HG03025 (cell line): ENCODE data around the gene FHIT.

Experiments
- ATAC-seq: cut with Tn5 transposase; IDR thresholded peaks from one replicate; pipeline ENCODE4 v1.9.1; 2021; ENCODE audit warnings: mild to moderate bottlenecking, moderate library complexity; ENCODE audit not compliant: unreplicated experiment, low FRiP score

FHIT gene

DNA sequence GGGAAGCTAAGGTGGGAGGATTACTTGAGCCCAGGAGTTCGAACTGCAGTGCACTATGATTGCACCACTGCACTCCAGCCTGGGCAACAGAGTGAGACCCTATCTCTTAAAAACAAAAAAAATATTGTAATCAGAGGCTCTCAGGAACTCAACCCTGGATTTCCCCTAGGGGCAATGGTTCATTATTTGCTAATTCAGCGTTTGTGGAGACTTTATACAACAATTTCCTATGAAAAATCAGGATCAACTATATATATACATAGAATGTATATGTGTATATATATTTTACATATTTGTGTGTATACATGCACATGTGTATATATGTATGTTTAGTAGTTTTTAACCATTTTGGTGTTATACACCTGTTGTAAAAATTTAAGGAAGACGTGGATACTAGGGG, 463.1 kb downstream of the FHIT start:
- no peak for ATAC-seq

DNA sequence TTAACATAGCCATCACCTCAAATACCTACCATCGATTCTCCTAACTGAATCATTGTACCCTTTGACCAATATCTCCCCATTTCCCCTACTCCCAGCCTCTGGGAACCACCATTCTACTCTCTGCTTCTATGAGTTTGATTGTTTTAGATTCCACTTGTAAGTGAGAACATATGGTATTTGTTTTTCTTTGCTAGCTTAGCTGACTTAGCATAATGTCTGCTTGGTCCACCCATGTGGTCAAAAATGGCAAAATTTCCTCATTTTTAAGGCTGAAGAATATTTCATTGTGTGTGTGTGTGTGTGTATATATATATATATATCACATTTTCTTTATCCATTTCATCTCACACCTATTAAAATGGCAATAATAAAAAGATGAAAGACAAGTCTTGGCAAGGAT, 469.3 kb downstream of the FHIT start:
- ATAC-seq: no peak

DNA sequence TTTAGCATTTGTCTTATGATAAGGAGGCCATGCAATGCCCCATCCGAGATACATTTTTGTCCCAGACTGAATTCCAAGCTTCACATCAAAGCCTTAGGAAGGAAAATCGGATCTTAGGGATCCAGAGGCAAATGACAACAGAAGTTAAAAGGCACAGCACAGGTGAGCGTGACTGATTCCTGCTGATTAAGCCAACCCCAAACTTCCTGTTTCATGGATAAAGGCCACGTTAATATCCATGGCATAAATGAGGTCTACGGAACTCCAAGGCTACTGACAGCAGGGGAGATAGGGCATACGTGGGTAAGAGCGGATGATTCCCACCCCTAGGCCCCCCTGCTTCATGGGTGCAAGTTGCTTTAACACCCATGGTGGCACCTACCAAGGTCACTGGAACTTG, 471.6 kb downstream of the FHIT start:
- ATAC-seq: no peak

GRCh38 chr3:60775985-60776384, 475.3 kb downstream of the FHIT start:
- no peak for ATAC-seq

- no peak for ATAC-seq
These were observed 476.6 kb downstream of the FHIT start for GRCh38 chr3:60774617-60775016.

GRCh38 chr3:60772584-60772983, 478.7 kb downstream of the FHIT start:
- no peak for ATAC-seq

- no peak for ATAC-seq
These were observed 479.5 kb downstream of the FHIT start for GRCh38 chr3:60771766-60772165.

DNA sequence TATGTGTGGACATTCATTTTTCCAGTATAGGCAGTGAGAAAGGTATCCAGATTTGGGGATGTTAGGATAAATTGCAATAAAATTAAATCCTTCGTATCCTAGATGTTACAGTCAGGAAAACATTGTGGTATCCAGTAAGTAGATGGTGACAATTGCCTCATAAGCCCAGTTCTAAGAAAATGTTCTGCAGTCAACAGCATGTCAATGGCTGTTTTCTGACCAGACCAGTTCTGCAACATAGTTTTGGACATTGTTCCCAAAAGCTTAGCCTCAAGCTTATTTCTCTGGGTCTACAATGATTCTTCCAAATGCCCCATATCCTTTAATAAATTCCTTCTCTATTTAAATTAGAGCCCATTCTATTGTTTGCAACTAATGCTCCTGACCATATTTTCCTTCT, 480.7 kb downstream of the FHIT start:
- ATAC-seq: no peak

- no peak for ATAC-seq
These were observed 483.7 kb downstream of the FHIT start for GRCh38 chr3:60767536-60767935.

GRCh38 chr3:60765776-60766175, 485.5 kb downstream of the FHIT start:
- no peak for ATAC-seq

DNA sequence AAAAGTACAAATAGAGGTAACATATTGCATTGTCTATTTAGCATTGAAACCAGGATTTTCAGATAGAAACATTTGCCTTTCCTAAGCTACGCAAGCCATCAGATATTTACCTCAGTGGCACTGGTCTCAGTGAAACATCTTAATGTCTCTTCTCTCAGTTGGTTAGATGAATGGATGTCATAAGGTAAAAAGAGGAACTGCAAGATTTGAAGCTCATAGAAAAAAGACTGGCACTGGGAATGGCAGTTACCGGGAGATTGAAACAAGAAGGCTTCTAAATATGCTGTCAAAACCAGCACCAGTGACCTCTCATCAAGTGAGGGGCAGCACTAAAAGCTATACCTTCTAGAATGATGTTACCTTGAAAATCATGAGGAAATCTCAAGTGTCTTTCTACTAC, 486.4 kb downstream of the FHIT start:
- ATAC-seq: no peak

DNA sequence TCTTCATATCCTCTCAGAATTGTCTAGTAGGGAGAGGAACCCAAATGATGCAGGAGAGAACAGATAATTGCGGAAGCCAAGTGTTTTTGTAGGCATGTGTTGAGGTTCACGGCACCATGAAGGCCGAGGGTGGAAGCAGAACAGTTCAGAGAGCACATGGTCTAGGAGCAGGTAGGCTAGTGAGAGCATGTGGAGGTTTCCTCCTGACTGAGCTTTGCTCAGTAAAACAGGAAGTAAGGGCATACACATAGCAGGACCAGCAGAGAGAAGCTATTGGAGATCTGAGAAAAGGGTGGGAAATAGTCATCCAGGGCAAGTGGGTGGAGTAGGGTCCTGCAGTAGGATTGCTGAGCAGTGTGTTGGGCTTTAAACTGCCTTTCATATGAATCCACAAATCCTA, 491.1 kb downstream of the FHIT start:
- no peak for ATAC-seq

DNA sequence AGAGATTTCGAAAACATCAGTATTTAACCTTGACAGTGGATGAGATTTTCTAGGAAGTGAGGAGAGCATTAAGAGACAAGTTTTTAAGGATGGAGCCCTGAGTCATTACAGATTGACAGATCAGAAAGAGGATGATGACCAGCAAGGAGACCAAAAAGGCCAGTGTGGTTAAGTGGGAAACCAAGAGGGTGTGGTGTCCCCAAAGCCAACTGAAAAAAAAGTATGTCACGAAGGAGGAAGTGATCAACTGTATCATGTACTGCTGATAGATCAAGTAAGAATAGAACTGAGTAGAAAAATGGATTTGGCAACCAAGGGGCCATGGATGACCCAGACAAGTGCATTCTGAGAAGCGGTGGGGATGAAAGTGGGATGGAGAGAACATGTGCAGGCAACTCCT, 491.8 kb downstream of the FHIT start:
- no peak for ATAC-seq

- ATAC-seq: no peak
These were observed 492.4 kb downstream of the FHIT start for GRCh38 chr3:60758831-60759230.

DNA sequence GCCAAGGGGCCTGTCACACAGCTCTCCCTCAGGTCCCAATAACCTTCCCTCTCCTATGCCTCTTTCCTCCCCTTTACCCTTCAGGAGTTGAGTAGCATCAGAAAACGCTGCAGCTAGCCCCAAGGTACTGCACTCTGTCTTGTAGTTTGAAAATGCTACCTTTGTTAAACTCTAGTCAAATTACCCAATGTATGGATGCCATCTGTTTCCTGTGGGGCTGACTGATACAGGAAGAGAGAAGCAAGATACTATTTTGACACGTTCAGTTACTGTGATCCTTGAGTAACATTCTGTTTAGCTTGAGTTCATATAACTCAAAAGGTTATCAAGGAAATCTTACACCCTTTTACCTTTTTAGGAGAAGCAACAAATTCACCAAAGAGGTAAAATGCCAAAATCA, 493.1 kb downstream of the FHIT start:
- no peak for ATAC-seq

- ATAC-seq: no peak
These were observed 493.5 kb downstream of the FHIT start for GRCh38 chr3:60757724-60758123.

GRCh38 chr3:60756241-60757030, 494.8 kb downstream of the FHIT start:
- ATAC-seq: no peak

- no peak for ATAC-seq
These were observed 496.2 kb downstream of the FHIT start for GRCh38 chr3:60755094-60755493.

GRCh38 chr3:60754617-60755016, 496.6 kb downstream of the FHIT start:
- no peak for ATAC-seq

DNA sequence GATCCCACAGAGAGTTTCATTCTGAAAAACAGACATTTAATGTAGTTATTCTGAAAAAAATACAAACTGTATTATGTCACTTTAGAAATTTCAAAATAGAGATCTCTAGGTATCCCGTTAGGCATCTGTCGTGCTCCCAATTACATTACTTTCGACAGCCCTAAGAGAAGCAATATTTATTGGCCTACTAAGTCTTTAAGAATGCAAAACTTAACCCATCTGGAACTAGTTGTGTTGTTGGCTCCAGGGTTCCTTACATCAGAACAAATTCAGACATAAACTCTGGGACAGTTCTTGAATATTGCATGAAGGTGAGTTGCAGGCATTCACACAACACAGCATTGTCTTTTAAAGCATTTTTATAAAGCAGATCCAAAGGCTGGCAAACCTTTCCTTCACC, 498.4 kb downstream of the FHIT start:
- ATAC-seq: no peak

DNA sequence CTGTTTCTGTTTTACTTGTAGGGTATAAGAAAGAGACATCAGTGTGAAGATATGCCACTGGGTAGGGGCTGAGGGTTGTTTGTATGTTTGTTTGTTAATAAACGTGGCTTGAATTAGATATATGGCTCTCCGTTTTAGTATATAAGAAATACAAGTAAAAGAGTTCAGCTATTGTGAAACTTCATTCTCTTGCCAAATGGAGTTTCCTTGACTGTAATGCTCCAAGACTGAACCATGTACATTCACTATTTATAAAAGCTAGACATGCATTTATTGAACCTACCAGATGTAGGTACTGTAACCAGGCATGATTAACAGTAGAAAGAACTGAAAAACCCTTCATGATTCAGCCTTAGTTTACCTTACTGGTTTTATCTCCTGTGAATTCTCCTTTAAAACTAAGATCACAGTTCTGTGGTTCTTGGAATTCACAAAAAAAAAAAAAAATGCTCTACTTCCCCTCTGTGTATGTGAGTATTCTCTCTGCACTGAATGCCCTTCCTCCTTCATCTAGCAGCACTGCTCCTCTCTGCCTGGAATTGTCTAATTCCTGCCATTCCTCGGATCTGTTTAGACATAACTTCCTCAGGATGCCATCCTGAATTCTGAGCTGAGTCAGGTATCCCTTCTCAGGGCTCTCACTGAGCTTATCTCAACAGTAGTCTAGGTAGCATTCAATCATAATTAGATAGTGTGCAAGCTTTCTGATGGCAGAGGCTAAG, 504.4 kb downstream of the FHIT start:
- ATAC-seq: no peak

GRCh38 chr3:60746043-60746638, 505.1 kb downstream of the FHIT start:
- ATAC-seq: no peak
